PC-3 (cell line): Measurements from ENCODE around the gene RTP3. TPM values are rescaled to one million over a fixed set of nuclear protein-coding genes. Genes with fewer than 3 reads are reported as not detected.

Experiments
- ATAC-seq: fragments of 200-7000 bp; cut with Tn5 transposase; 2 replicates; pipeline ENCODE4 v1.9.1; 2020; ENCODE audit warnings: mild to moderate bottlenecking, moderate library complexity
- BruUV-seq: library from RNA; stranded (reverse); fragments of 400-500 nt; replicated peaks from 2 replicates; lab custom pipeline; 2021; lab: Mats Ljungman, UMichigan
- CTCF ChIA-PET: fragments of 300-600 bp; sonication (Branson Sonifier 250); formaldehyde crosslinking; loops from one replicate; lab custom pipeline; 2022; ENCODE audit warnings: antibody characterized with exemption; lab: Charles Lee
- POLR2A ChIA-PET: fragments of 300-600 bp; sonication (Branson Sonifier 250); formaldehyde crosslinking; loops from one replicate; lab custom pipeline; 2022; ENCODE audit warnings: antibody characterized with exemption; ENCODE audit not compliant: unreplicated experiment; lab: Charles Lee
- DNase-seq: peaks from one replicate; pipeline ENCODE4 v3.0.0-alpha.2; 2015
- H2AFZ ChIP-seq: fragments of 300-600 bp; sonication (generic); 2 replicates; pipeline ENCODE4 v1.6.0; 2016; ENCODE audit warnings: antibody characterized with exemption, low read length
- H3F3A ChIP-seq: fragments of 300-600 bp; sonication (generic); one replicate; pipeline ENCODE4 v1.6.0; 2017; ENCODE audit warnings: antibody characterized with exemption, low read length, control low read depth, mild to moderate bottlenecking; ENCODE audit not compliant: unreplicated experiment
- H3K27ac ChIP-seq: fragments of 300-600 bp; sonication (generic); 2 replicates; pipeline ENCODE4 v1.5.1; 2016; ENCODE audit warnings: mild to moderate bottlenecking, low read length
- H3K27me3 ChIP-seq: fragments of 300-600 bp; sonication (generic); 2 replicates; pipeline ENCODE4 v1.6.1; 2016; ENCODE audit warnings: low read length, mixed read lengths
- H3K36me3 ChIP-seq: fragments of 300-600 bp; sonication (generic); 2 replicates; pipeline ENCODE4 v1.6.1; 2016; ENCODE audit warnings: low read depth, mixed run types, low read length, mixed read lengths
- H3K4me1 ChIP-seq: fragments of 300-600 bp; sonication (generic); 2 replicates; pipeline ENCODE4 v1.5.1; 2016; ENCODE audit warnings: low read length; ENCODE audit not compliant: insufficient read depth
- H3K4me2 ChIP-seq: fragments of 300-600 bp; sonication (generic); 2 replicates; pipeline ENCODE4 v1.6.0; 2016; ENCODE audit warnings: low read length
- H3K4me3 ChIP-seq: fragments of 300-600 bp; sonication (generic); 2 replicates; pipeline ENCODE4 v1.5.1; 2016; ENCODE audit warnings: mild to moderate bottlenecking, low read length, mixed read lengths
- H3K79me2 ChIP-seq: fragments of 300-600 bp; sonication (generic); 2 replicates; pipeline ENCODE4 v1.6.1; 2017; ENCODE audit warnings: low read length, mixed read lengths
- H3K9ac ChIP-seq: fragments of 300-600 bp; sonication (generic); 2 replicates; pipeline ENCODE4 v1.6.0; 2016; ENCODE audit warnings: mild to moderate bottlenecking, low read length
- H3K9me2 ChIP-seq: fragments of 300-600 bp; sonication (generic); replicated peaks from 2 replicates; pipeline ENCODE4 v1.6.1; 2016; ENCODE audit warnings: mixed run types, low read length, mixed read lengths
- H3K9me3 ChIP-seq: fragments of 300-600 bp; sonication (generic); 2 replicates; pipeline ENCODE4 v1.6.1; 2016; ENCODE audit warnings: low read length, mixed read lengths
- H4K20me1 ChIP-seq: fragments of 300-600 bp; sonication (generic); 2 replicates; pipeline ENCODE4 v1.6.1; 2016; ENCODE audit warnings: low read length, mixed read lengths
- EZH2 ChIP-seq: fragments of 300-600 bp; sonication (generic); IDR thresholded peaks from one replicate; pipeline ENCODE4 v1.6.1; 2017; ENCODE audit warnings: antibody characterized with exemption, mild to moderate bottlenecking, low read length; ENCODE audit not compliant: unreplicated experiment
- EZH2phosphoT487 ChIP-seq: fragments of 300-600 bp; sonication (generic); IDR thresholded peaks from 2 replicates; pipeline ENCODE4 v1.6.1; 2018; ENCODE audit warnings: mild to moderate bottlenecking, antibody characterized with exemption, low read length, borderline replicate concordance
- intact Hi-C: fragments of 100-400 bp; cut with micrococcal nuclease; formaldehyde crosslinking; loops from 2 replicates; pipeline ENCODE4 v1.9.0; 2023
- total RNA-seq: library from RNA; depleted of rRNA; stranded (reverse); fragments of >200 nt; gene quantifications from 2 replicates; pipeline ENCODE4 v1.2.3, GENCODE V29; 2014
- TF ChIP-seq, protein P1 (sequence below): fragments of 300-600 bp; sonication (generic); conservative IDR thresholded peaks from 2 replicates; pipeline ENCODE4 v1.5.1; 2017; ENCODE audit warnings: antibody characterized with exemption, low read depth, mild to moderate bottlenecking, low read length

Gene RTP3
- total RNA-seq, 1 experiment from 2014 or later: not detected

DNA sequence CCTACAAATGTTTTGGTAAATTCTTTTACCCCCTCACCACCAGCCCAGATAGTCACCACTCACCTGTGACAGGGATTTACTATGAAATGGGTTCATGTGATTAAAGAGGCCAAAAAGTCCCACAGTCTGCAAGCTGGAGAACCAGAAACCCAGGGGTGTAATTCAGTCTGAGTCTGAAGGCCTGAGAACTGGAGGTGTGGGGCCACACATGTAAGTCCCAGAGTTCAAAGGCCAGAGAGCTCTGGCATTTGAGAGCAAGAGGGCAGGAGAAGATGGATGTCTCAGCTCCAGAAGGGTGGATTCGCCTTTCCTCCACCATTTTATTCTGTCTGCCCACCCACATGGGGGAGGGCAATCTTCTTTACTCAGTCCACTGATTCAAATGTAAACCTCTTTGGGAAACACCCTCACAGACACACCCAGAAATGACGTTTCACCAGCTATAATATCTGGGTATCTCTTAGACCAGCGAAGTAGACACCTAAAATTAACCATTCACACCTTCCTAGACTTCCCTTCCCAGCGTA lies 11.9 kb downstream of the RTP3 start:
- no peak overlapping the region for H3K4me3 ChIP-seq
- TF ChIP-seq EZH2 (no peak), EZH2phosphoT487 (no peak)
- TF ChIP-seq, protein P1, sequence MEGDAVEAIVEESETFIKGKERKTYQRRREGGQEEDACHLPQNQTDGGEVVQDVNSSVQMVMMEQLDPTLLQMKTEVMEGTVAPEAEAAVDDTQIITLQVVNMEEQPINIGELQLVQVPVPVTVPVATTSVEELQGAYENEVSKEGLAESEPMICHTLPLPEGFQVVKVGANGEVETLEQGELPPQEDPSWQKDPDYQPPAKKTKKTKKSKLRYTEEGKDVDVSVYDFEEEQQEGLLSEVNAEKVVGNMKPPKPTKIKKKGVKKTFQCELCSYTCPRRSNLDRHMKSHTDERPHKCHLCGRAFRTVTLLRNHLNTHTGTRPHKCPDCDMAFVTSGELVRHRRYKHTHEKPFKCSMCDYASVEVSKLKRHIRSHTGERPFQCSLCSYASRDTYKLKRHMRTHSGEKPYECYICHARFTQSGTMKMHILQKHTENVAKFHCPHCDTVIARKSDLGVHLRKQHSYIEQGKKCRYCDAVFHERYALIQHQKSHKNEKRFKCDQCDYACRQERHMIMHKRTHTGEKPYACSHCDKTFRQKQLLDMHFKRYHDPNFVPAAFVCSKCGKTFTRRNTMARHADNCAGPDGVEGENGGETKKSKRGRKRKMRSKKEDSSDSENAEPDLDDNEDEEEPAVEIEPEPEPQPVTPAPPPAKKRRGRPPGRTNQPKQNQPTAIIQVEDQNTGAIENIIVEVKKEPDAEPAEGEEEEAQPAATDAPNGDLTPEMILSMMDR: no peak

DNA sequence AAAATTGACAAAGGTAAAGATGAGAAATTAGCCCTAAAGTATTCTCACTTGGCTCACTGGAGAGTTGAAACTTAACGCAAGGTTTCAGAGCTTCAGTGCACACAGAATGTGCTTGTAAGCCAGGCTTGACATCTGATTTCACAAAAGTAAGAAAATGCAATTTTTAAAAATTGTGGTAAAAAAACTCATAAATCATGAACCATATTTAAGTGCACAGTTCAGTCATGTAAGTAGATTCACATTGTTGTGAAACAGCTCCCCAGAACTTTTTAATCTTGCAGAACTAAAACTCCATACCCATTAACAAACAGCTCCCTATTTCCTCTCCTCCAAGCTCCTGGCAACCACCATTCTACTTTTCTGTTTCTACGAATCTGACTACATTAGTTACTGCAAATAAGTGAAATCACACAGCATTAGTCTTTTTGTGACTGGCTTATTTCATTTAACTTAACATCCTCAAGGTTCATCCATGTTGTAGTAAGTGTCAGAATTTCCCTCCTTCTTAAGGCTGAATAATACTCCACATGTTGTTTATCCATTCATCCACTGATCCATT lies 14.5 kb downstream of the RTP3 start:
- ATAC-seq (no peak), DNase-seq (no peak)
- H3K27me3 ChIP-seq: no peaks in the 10 kb centered on the region
- H3K9me3 ChIP-seq: no peaks in the 10 kb centered on the region
- no peaks in the 10 kb centered on the region for H3K79me2 ChIP-seq
- no peak overlapping the region for H3K4me3 ChIP-seq
- CTCF ChIA-PET: interaction anchor here (0.6 kb wide), 1 partner anchor 46 kb away, joined by 8 read pairs; no protein-coding TSS in a partner anchor
- peaks cover 14% of the 10 kb centered on the region for H3K4me1 ChIP-seq
- no peak for TF ChIP-seq EZH2
- TF ChIP-seq, protein P1: no peak
- no peak for TF ChIP-seq EZH2phosphoT487
- no peak overlapping the region for H3K27ac ChIP-seq
- H2AFZ ChIP-seq: 0 out of 2 replicates have a peak overlapping the region, but pooled peaks have one; percentile 21
- POLR2A ChIA-PET: no interaction called here
- intact Hi-C loops: no loop called here
- H4K20me1 ChIP-seq: no peaks in the 10 kb centered on the region
- no peak overlapping the region for H3K4me2 ChIP-seq
- BruUV-seq: no TSS peak
- H3F3A ChIP-seq: peaks cover 6% of the 10 kb centered on the region
- no peaks in the 10 kb centered on the region for H3K36me3 ChIP-seq
- H3K9ac ChIP-seq: no peak overlapping the region
- no peaks in the 10 kb centered on the region for H3K9me2 ChIP-seq

More for the DNA sequence above, 11.9 kb downstream of the RTP3 start:
- no TSS peak for BruUV-seq
- H3K27me3 ChIP-seq: no peaks in the 10 kb centered on the region
- CTCF ChIA-PET: no interaction called here
- no peak overlapping the region for H3K27ac ChIP-seq
- no peaks in the 10 kb centered on the region for H3K9me2 ChIP-seq
- POLR2A ChIA-PET: no interaction called here
- DNase-seq (no peak), ATAC-seq (no peak)
- no peak overlapping the region for H3K9ac ChIP-seq
- no peaks in the 10 kb centered on the region for H3F3A ChIP-seq
- H2AFZ ChIP-seq: no peak overlapping the region
- H3K79me2 ChIP-seq: no peaks in the 10 kb centered on the region
- intact Hi-C loops: no loop called here
- no peaks in the 10 kb centered on the region for H3K4me1 ChIP-seq
- H3K36me3 ChIP-seq: no peaks in the 10 kb centered on the region
- no peaks in the 10 kb centered on the region for H4K20me1 ChIP-seq
- H3K4me2 ChIP-seq: no peak overlapping the region
- H3K9me3 ChIP-seq: no peaks in the 10 kb centered on the region

DNA sequence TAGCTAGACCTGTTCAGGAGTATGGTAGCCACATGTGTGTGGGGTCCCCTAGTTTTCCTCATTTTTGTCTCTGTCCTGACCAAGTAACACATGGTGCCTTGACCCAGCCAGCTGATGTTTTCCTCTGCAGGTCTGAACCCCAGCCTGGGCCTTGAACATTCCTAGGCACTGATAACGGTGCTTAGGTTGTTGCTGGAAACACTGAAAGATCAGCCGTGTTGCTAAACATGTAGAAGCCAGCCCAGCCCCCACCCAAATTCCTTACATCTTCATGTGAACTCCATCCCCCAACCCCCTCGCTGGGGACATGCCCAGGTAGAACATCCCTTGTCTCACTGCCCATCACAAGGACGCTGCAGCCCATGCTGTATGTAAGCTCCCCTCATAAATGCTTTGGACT lies 18.7 kb downstream of the RTP3 start:
- 0 out of 2 replicates have a peak overlapping the region, but pooled peaks have one; percentile 20 for H2AFZ ChIP-seq
- TF ChIP-seq EZH2phosphoT487 (no peak), EZH2 (no peak)
- TF ChIP-seq, protein P1: no peak
- ATAC-seq (peak; percentile 34; the same call in 1 of the 2 replicates), DNase-seq (no peak)
- CTCF ChIA-PET: interaction anchor here (1.3 kb wide), 1 partner anchor 28 kb away, joined by 9 read pairs; no protein-coding TSS in a partner anchor
- H3K9ac ChIP-seq: peak overlapping the region; percentile 48
- H3K4me2 ChIP-seq: peak overlapping the region; percentile 19
- intact Hi-C loops: no loop called here
- TSS peak; percentile 73 for BruUV-seq
- no peaks in the 10 kb centered on the region for H3K27me3 ChIP-seq
- no peaks in the 10 kb centered on the region for H3K36me3 ChIP-seq
- no peaks in the 10 kb centered on the region for H3K79me2 ChIP-seq
- H3K4me1 ChIP-seq: peaks cover 23% of the 10 kb centered on the region
- H3K9me3 ChIP-seq: no peaks in the 10 kb centered on the region
- H4K20me1 ChIP-seq: no peaks in the 10 kb centered on the region
- no peaks in the 10 kb centered on the region for H3K9me2 ChIP-seq
- H3K27ac ChIP-seq: peak overlapping the region; percentile 90
- peaks cover 6% of the 10 kb centered on the region for H3F3A ChIP-seq
- H3K4me3 ChIP-seq: no peak overlapping the region
- POLR2A ChIA-PET: no interaction called here
